GM13976 (cell line): Measurements from ENCODE around the gene TPGS2.

ENCODE experiments used
- DNase-seq: peaks from one replicate; pipeline ENCODE4 v3.0.0; 2012; ENCODE audit warnings: low spot score
- in situ Hi-C: fragments of 300-500 bp; cut with MboI; formaldehyde crosslinking; loops from one replicate; pipeline ENCODE4 v1.12.0; 2022; ENCODE audit warnings: low sequenced_read_pairs, mixed read lengths, inconsistent platforms; ENCODE audit not compliant: unreplicated experiment
- TF ChIP-seq, protein P1 (sequence below): IDR thresholded peaks from 2 replicates; pipeline ENCODE4 v1.5.1; 2012; ENCODE audit warnings: borderline replicate concordance, mild to moderate bottlenecking; ENCODE audit not compliant: insufficient read depth; ENCODE audit errors: extremely low read depth, missing control alignments, control extremely low read depth

Gene TPGS2

DNA sequence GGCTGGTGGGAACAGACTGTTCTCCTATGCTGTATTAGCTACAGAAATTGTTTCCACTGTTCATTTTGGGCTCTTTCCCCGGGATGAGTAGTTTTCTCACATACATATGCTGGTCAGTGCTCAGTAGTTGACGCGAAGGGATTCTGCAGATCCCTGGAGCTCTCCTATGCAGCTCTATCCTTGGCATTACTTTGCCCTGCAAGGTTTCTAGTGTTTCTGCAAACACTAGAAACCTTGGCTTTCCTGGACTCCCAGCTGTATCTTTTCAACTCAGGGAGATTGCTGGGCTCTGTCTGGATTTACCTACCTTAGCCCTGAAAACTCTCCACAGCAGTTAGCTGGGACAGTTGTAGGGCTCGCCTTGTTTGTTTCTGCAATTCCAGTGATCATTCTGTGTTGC, 11.0 kb upstream of the TPGS2 start:
- in situ Hi-C loops, result no loop called here
- TF ChIP-seq, protein P1, sequence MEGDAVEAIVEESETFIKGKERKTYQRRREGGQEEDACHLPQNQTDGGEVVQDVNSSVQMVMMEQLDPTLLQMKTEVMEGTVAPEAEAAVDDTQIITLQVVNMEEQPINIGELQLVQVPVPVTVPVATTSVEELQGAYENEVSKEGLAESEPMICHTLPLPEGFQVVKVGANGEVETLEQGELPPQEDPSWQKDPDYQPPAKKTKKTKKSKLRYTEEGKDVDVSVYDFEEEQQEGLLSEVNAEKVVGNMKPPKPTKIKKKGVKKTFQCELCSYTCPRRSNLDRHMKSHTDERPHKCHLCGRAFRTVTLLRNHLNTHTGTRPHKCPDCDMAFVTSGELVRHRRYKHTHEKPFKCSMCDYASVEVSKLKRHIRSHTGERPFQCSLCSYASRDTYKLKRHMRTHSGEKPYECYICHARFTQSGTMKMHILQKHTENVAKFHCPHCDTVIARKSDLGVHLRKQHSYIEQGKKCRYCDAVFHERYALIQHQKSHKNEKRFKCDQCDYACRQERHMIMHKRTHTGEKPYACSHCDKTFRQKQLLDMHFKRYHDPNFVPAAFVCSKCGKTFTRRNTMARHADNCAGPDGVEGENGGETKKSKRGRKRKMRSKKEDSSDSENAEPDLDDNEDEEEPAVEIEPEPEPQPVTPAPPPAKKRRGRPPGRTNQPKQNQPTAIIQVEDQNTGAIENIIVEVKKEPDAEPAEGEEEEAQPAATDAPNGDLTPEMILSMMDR, result no peak
- DNase-seq, result no peak

DNA sequence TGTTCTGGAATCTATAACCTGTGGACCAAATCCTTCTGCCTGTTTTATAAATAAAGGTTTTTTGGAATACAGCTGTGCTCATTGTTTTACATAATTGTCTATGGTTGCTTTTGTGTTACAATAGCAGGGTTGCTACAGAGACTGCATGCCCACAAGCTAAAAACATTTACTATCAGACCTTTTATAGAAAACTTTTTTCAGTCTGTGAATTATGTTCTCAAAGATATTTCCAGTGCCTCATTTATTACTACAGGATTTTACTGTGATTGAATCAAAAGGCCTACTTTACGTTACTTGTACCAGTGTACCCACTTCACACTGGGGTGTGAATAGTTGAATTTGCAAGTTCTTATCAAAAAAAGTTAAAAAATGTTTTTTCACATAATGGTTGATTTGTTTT, 7.1 kb upstream of the TPGS2 start:
- in situ Hi-C loops, result no loop called here
- DNase-seq, result no peak
- TF ChIP-seq, protein P1, result no peak

DNA sequence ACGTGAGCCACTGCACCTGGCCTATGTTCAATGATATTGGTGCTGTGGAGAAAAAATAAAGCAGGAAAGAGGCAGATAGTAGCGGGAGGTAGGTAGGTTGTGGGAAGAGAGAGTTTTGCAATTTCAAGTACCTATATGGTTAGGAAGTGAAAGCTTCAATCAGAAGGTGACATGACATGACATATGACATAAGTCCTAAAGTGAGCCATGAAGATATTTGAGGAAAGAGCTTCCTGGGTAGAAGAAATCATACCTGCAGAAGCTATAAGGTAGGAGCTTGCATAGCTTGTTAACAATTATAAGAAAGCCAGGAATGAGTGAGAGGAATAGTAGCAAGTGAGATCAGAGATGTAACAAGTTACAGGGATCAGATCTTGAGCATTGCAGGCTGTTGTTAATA, 4.3 kb upstream of the TPGS2 start:
- no peak for DNase-seq
- TF ChIP-seq, protein P1, result no peak
- in situ Hi-C loops, result no loop called here

DNA sequence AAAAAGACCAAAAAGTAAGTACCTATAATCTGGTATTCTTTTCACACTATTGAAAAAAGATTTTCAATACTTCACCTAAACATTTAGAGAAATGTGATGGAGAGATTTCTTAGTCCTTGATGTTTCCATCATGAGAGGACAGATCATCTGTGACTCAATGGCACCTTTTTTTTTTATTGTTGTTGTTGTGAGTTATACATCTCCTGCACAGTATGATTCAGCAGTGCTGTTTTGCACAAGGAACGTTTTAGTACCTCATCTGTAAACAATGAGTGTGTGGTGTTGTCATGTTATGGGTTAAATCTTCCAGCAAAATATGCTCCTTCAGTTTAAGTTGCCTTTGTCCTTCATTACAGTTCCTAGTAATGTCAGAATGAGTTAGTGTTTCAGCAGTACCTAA, 2.3 kb upstream of the TPGS2 start:
- TF ChIP-seq, protein P1, result no peak
- DNase-seq, result no peak
- in situ Hi-C loops, result no loop called here

DNA sequence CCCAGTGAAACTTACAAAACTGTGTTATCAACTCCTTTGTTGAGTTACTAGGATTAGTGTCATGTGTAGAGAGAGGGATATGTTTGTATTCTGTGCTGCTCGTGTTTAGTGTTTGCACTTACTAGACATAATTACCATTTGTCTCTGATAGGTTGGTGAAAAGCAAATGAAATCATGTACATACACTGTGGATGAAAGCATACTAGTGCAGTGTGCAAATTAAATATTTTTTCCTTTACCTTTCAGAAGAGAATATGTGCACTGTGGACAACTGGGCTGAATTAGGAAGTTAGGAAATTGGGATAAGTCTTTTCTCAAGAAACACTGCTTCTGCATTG, 1.3 kb upstream of the TPGS2 start:
- DNase-seq, result no peak
- TF ChIP-seq, protein P1, result no peak
- in situ Hi-C loops, result no loop called here

DNA sequence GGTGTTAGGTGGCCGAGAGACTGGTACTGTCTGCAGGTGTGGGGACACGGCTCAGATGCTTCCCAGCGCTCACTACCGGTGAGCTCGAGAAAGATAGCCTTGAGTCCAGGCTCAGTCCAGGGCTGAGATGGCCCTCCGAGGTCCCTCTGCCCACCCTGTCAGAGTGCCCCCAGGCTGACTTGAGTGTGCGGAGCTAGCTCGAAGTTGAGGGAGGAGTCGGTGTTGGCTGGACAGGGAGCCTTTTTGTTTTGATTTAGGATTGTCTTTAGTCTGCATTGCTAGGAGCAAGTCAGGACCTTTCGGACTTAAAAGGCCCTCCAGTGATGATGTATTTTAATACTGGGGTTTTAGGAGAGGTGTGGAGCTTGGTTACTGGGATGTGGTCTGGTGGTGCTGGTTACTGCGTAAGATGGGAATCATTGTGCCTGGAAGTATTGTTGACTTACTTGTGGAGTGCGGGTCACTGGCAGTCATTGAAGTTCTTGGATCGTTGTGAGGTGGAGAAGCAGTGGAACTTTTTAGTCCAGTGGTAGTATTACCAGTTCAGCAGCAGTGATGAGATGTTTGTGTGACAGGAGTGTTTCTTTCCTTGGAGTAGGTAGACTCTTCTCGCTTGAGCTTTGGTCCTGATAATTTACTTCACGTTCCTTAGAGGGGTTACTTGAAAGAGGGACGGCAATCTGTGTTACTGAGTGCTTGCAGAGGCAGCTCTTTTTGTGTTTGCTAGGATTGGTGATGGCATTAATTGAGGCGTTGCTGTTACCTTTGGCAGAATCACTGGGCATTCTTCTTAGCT, 758 bp upstream of the TPGS2 start:
- in situ Hi-C loops, result no loop called here
- no peak for DNase-seq
- TF ChIP-seq, protein P1, result no peak
